HCT116 (cell line): ENCODE measurements around the gene PPP2R5C. TPM values are rescaled to one million over a fixed set of nuclear protein-coding genes. Genes with fewer than 3 reads are reported as not detected.

Experiments used
- ATAC-seq: fragments of 200-7000 bp; cut with Tn5 transposase; 2 replicates; pipeline ENCODE4 v1.9.1; 2020; ENCODE audit warnings: mild to moderate bottlenecking, moderate library complexity
- BruUV-seq: library from RNA; stranded (reverse); fragments of 400-500 nt; replicated peaks from 2 replicates; lab custom pipeline; 2021; lab: Mats Ljungman, UMichigan
- CTCF ChIA-PET: fragments of 300-600 bp; sonication (Branson Sonifier 250); formaldehyde crosslinking; loops from one replicate; lab custom pipeline; 2021; ENCODE audit warnings: antibody characterized with exemption; lab: Charles Lee
- POLR2A ChIA-PET: fragments of 300-600, 350-600 bp; sonication (Branson Sonifier 250); formaldehyde crosslinking; loops from one replicate; lab custom pipeline; 2021; ENCODE audit warnings: antibody characterized with exemption; lab: Charles Lee
- RAD21 ChIA-PET, 2 experiments: fragments of 300-600 bp; sonication (Branson Sonifier 250); formaldehyde crosslinking; loops; one replicate each; lab custom pipeline; 2023; ENCODE audit warnings: low total read pairs in 2 of 2; ENCODE audit not compliant: uncharacterized antibody in 2 of 2, unreplicated experiment in 2 of 2, low non-redundant PET in 1 of 2; lab: Charles Lee
- DNase-seq: peaks from one replicate; pipeline ENCODE4 v3.0.0-alpha.2; 2010; ENCODE audit warnings: low read depth, low spot score
- H2AFZ ChIP-seq: fragments of 200-600 bp; shearing (Covaris generic), sonication (generic); 2 replicates; pipeline ENCODE4 v1.6.1; 2017; ENCODE audit warnings: low read depth, mixed run types, mixed read lengths, antibody characterized with exemption, low read length; ENCODE audit not compliant: poor library complexity, severe bottlenecking
- H3K27ac ChIP-seq: 2 replicates; pipeline ENCODE4 v1.5.1; 2012; ENCODE audit warnings: low read depth, low read length
- H3K27me3 ChIP-seq: fragments of 200-600 bp; sonication (generic); 2 replicates; pipeline ENCODE4 v1.6.1; 2016; ENCODE audit warnings: mixed run types, low read length, mixed read lengths; ENCODE audit not compliant: insufficient read depth
- H3K36me3 ChIP-seq, 2 experiments: fragments of 200-500 bp in 1 of 2; fragments of 200-600 bp in 1 of 2; sonication (Bioruptor generic) in 1 of 2; sonication (generic) in 1 of 2; 2 replicates each; pipeline versions ENCODE4 v1.5.1 to v1.6.1; 2014 to 2016; ENCODE audit warnings: low read length in 2 of 2, inconsistent platforms in 1 of 2, mixed read lengths in 1 of 2, mixed run types in 1 of 2; ENCODE audit not compliant: insufficient read depth in 2 of 2, control insufficient read depth in 1 of 2
- H3K4me1 ChIP-seq, 2 experiments: fragments of 200-600 bp in 1 of 2; sonication (generic) in 1 of 2; 2 replicates each; pipeline versions ENCODE4 v1.5.1 to v1.6.1; 2012 to 2017; ENCODE audit warnings: low read length in 2 of 2, inconsistent platforms in 1 of 2, mild to moderate bottlenecking in 1 of 2, mixed read lengths in 1 of 2, mixed run types in 1 of 2, moderate library complexity in 1 of 2; ENCODE audit not compliant: insufficient read depth in 2 of 2, control insufficient read depth in 1 of 2
- H3K4me2 ChIP-seq: fragments of 200-600 bp; sonication (generic); 2 replicates; pipeline ENCODE4 v1.6.1; 2017; ENCODE audit warnings: mixed run types, low read length, mixed read lengths
- H3K4me3 ChIP-seq, 2 experiments: fragments of 200-600 bp in 1 of 2; sonication (generic) in 1 of 2; replicated peaks in 1 of 2; 2 replicates each; pipeline ENCODE4 v1.5.1; 2011 to 2016; ENCODE audit warnings: low read length in 2 of 2, control low read depth in 1 of 2, low read depth in 1 of 2, mild to moderate bottlenecking in 1 of 2, mixed read lengths in 1 of 2, mixed run types in 1 of 2
- H3K79me2 ChIP-seq: fragments of 200-600 bp; sonication (generic); 2 replicates; pipeline ENCODE4 v1.6.1; 2017; ENCODE audit warnings: mild to moderate bottlenecking, mixed run types, low read length, moderate library complexity, mixed read lengths; ENCODE audit not compliant: insufficient read depth
- H3K9ac ChIP-seq: fragments of 200-600 bp; sonication (generic); 2 replicates; pipeline ENCODE4 v1.6.1; 2016; ENCODE audit warnings: low read length, mixed read lengths
- H3K9me2 ChIP-seq: fragments of 200-600 bp; sonication (generic), shearing (Covaris generic); 2 replicates; pipeline ENCODE4 v1.6.1; 2017; ENCODE audit warnings: mixed run types, mild to moderate bottlenecking, moderate library complexity; ENCODE audit not compliant: insufficient read depth
- H3K9me3 ChIP-seq, 2 experiments: fragments of 200-500 bp in 1 of 2; fragments of 200-600 bp in 1 of 2; sonication (Bioruptor generic) in 1 of 2; sonication (generic) in 1 of 2; 2 replicates each; pipeline ENCODE4 v1.6.1; 2014 to 2017; ENCODE audit warnings: low read length in 2 of 2, mixed read lengths in 2 of 2, inconsistent platforms in 1 of 2, low read depth in 1 of 2, mild to moderate bottlenecking in 1 of 2, mixed run types in 1 of 2, moderate library complexity in 1 of 2; ENCODE audit not compliant: control insufficient read depth in 1 of 2, insufficient read depth in 1 of 2
- H4K20me1 ChIP-seq: fragments of 200-600 bp; sonication (generic), shearing (Covaris generic); 2 replicates; pipeline ENCODE4 v1.6.1; 2017; ENCODE audit warnings: mixed run types, mild to moderate bottlenecking, moderate library complexity; ENCODE audit not compliant: insufficient read depth
- CBX3 ChIP-seq: IDR thresholded peaks from 2 replicates; pipeline ENCODE4 v1.6.1; 2012; ENCODE audit warnings: low read depth
- EZH2phosphoT487 ChIP-seq: fragments of 200-600 bp; IDR thresholded peaks from 2 replicates; pipeline ENCODE4 v1.6.1; 2018; ENCODE audit warnings: antibody characterized with exemption, borderline replicate concordance
- JUND ChIP-seq: IDR thresholded peaks from 2 replicates; pipeline ENCODE4 v1.6.1; 2012
- POLR2A ChIP-seq: IDR thresholded peaks from 2 replicates; pipeline ENCODE4 v1.7.0; 2011; ENCODE audit warnings: borderline replicate concordance; ENCODE audit not compliant: insufficient read depth, insufficient read length; ENCODE audit errors: extremely low read depth
- POLR2AphosphoS5 ChIP-seq: IDR thresholded peaks from 2 replicates; pipeline ENCODE4 v1.6.1; 2011; ENCODE audit warnings: mild to moderate bottlenecking, low read depth, low read length, moderate library complexity
- REST ChIP-seq: IDR thresholded peaks from 2 replicates; pipeline ENCODE4 v1.6.1; 2012; ENCODE audit warnings: low read depth
- TCF7L2 ChIP-seq: IDR thresholded peaks from 2 replicates; pipeline ENCODE4 v1.7.0; 2011; ENCODE audit warnings: borderline replicate concordance, inconsistent platforms; ENCODE audit not compliant: insufficient read depth, insufficient read length; ENCODE audit errors: extremely low read depth
- YY1 ChIP-seq: IDR thresholded peaks from 2 replicates; pipeline ENCODE4 v1.6.1; 2011; ENCODE audit warnings: low read length, low read depth, moderate library complexity, mild to moderate bottlenecking; ENCODE audit not compliant: insufficient replicate concordance; ENCODE audit errors: extremely low read depth
- ZBTB33 ChIP-seq: IDR thresholded peaks from 2 replicates; pipeline ENCODE4 v1.6.1; 2011; ENCODE audit warnings: mild to moderate bottlenecking, low read length, moderate library complexity; ENCODE audit not compliant: insufficient replicate concordance; ENCODE audit errors: extremely low read depth
- intact Hi-C: fragments of 100-400 bp; cut with micrococcal nuclease; formaldehyde crosslinking; loops from 2 replicates; pipeline ENCODE4 v1.10.0; 2022
- total RNA-seq: library from RNA; stranded (reverse); gene quantifications from one replicate; pipeline ENCODE4 v1.2.1, GENCODE V29; 2021; ENCODE audit not compliant: unreplicated experiment

PPP2R5C gene
- total RNA-seq, 1 experiment from 2014 or later, result 117 TPM

GRCh38 chr14:101926620-101927019 lies 165.1 kb downstream of the PPP2R5C start:
- ChIA-PET POLR2A (no interaction called here), RAD21 (no interaction called here), CTCF (no interaction called here)
- no peak for DNase-seq
- no peaks in the 10 kb centered on the region; a peak in 1 of 4 replicates for H3K36me3 ChIP-seq
- no peaks in the 10 kb centered on the region for H3K79me2 ChIP-seq
- no peaks in the 10 kb centered on the region for H4K20me1 ChIP-seq
- H3K27me3 ChIP-seq, result no peaks in the 10 kb centered on the region
- H3K27ac ChIP-seq, result no peak overlapping the region
- H3K4me3 ChIP-seq, result no peak overlapping the region
- intact Hi-C loops, result no loop called here
- no peaks in the 10 kb centered on the region for H3K9me3 ChIP-seq
- no peak overlapping the region for H3K4me2 ChIP-seq
- no peak overlapping the region for H3K9ac ChIP-seq
- H3K4me1 ChIP-seq, result no peaks in the 10 kb centered on the region
- no peaks in the 10 kb centered on the region for H3K9me2 ChIP-seq
- no peak overlapping the region for H2AFZ ChIP-seq
- BruUV-seq, result no TSS peak
- no peak for ATAC-seq
- TF ChIP-seq CBX3, result no peak
- TF ChIP-seq REST, result no peak
- no peak for TF ChIP-seq YY1
- TF ChIP-seq ZBTB33, result no peak
- no peak for TF ChIP-seq POLR2A
- no peak for TF ChIP-seq TCF7L2
- no peak for TF ChIP-seq POLR2AphosphoS5
- no peak for TF ChIP-seq EZH2phosphoT487
- TF ChIP-seq JUND, result no peak
